Activated naive CD8-positive, alpha-beta T cell treated with anti-CD3 and anti-CD28 coated beads, Interleukin-2, amount 10 ng/mL, durations not matched to agents 7 days and 5 days (primary cell): ENCODE data around the gene IP6K2. TPM values are rescaled to one million over a fixed set of nuclear protein-coding genes. Genes with fewer than 3 reads are reported as not detected.

Source experiments
- ATAC-seq: fragments of 150-1000 bp; cut with Tn5 transposase; one replicate; pipeline ENCODE4 v1.10.0; 2021; ENCODE audit warnings: low read depth, moderate library complexity
- POLR2A ChIA-PET: fragments of 350-600 bp; sonication (Branson Sonifier 250); formaldehyde crosslinking; loops from one replicate; lab custom pipeline; 2021; ENCODE audit warnings: antibody characterized with exemption; lab: Charles Lee
- DNase-seq: peaks from one replicate; pipeline ENCODE4 v3.0.0; 2021
- H3K27ac Mint-ChIP-seq: one replicate; pipeline ENCODE4 v1.8.0; 2022; ENCODE audit warnings: mild to moderate bottlenecking, mixed read lengths
- H3K27me3 Mint-ChIP-seq: one replicate; pipeline ENCODE4 v1.8.0; 2022; ENCODE audit warnings: mild to moderate bottlenecking, moderate library complexity, mixed read lengths
- H3K36me3 Mint-ChIP-seq: one replicate; pipeline ENCODE4 v1.8.0; 2021; ENCODE audit warnings: mild to moderate bottlenecking, mixed read lengths
- H3K4me1 Mint-ChIP-seq: one replicate; pipeline ENCODE4 v1.8.0; 2021; ENCODE audit warnings: mixed read lengths
- H3K4me3 Mint-ChIP-seq: one replicate; pipeline ENCODE4 v1.8.0; 2022; ENCODE audit warnings: mild to moderate bottlenecking, moderate library complexity, mixed read lengths
- H3K9me3 Mint-ChIP-seq: one replicate; pipeline ENCODE4 v1.8.0; 2021; ENCODE audit warnings: mixed read lengths
- total RNA-seq, 2 experiments: library from RNA; stranded (reverse); gene quantifications; one replicate each; pipeline ENCODE4 v1.2.3, GENCODE V29; 2021

Gene IP6K2
- total RNA-seq, 2 experiments from 2014 or later, result 68.4 to 72.0 TPM

DNA sequence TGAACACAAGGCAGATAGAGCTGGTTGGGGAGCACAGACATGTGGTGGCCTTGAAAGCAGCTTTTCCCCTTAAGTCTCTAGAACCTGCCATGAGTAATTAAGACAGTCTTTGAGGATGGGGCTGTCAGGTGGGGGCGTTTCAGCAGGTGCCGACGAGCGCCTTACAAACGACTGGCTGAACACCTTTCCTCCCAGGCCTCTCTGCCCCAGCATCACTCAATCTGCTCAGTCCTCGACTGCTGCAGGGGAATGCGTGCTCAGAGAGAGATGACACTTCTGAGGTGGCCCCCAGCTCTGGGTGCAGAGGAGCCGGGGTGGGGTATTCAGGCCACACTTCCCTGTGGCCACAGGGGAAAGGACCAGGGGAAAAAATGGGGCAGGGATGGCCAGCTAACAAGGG is 23.2 kb downstream of the IP6K2 start:
- no peaks in the 10 kb centered on the region for H3K9me3 Mint-ChIP-seq
- POLR2A ChIA-PET, result no interaction called here
- peaks cover 14% of the 10 kb centered on the region for H3K36me3 Mint-ChIP-seq
- peaks cover 2% of the 10 kb centered on the region for H3K4me1 Mint-ChIP-seq
- no peak overlapping the region for H3K4me3 Mint-ChIP-seq
- H3K27ac Mint-ChIP-seq, result no peak overlapping the region
- no peak for DNase-seq
- no peaks in the 10 kb centered on the region for H3K27me3 Mint-ChIP-seq
- no peak for ATAC-seq

- no peak overlapping the region for H3K27ac Mint-ChIP-seq
- H3K4me3 Mint-ChIP-seq, result no peak overlapping the region
- DNase-seq (no peak), ATAC-seq (no peak)
- peaks cover 2% of the 10 kb centered on the region for H3K4me1 Mint-ChIP-seq
- peaks cover 15% of the 10 kb centered on the region for H3K36me3 Mint-ChIP-seq
- POLR2A ChIA-PET, result interaction anchor here (0.5 kb wide), 1 partner anchor 317 kb away, joined by 3 read pairs; no protein-coding TSS in a partner anchor
- H3K9me3 Mint-ChIP-seq, result no peaks in the 10 kb centered on the region
- H3K27me3 Mint-ChIP-seq, result no peaks in the 10 kb centered on the region
Observed at GRCh38 chr3:48692551-48692950, 24.5 kb downstream of the IP6K2 start.

- Mint-ChIP-seq H3K4me3 (no peak overlapping the region), H3K9me3 (no peaks in the 10 kb centered on the region), H3K27me3 (no peaks in the 10 kb centered on the region), H3K36me3 (peaks cover 16% of the 10 kb centered on the region), H3K4me1 (peaks cover 7% of the 10 kb centered on the region), H3K27ac (no peak overlapping the region)
- DNase-seq (no peak), ATAC-seq (no peak)
- POLR2A ChIA-PET, result no interaction called here
Observed at GRCh38 chr3:48690846-48691458, 26.1 kb downstream of the IP6K2 start.

- ATAC-seq, result no peak
- no peak overlapping the region for H3K4me3 Mint-ChIP-seq
Observed at GRCh38 chr3:48689384-48689783, 27.6 kb downstream of the IP6K2 start.

DNA sequence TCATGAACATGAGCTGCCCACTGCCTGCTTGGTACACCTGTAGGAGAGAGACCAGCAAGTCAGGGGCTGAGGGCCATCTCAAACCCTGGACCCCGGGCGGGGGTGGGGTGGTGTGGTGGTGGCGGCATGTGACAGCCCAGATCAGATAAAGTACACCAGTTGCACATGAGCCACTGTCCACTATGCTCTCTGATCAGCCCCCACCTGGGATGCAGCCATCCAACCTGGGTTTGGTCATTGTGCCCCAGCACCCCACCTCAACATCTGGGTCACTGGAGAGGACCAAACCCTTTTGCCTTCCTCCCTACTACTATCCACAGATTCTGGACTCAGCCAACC is 28.3 kb downstream of the IP6K2 start:
- Mint-ChIP-seq H3K4me3 (no peak overlapping the region), H3K36me3 (peaks cover 11% of the 10 kb centered on the region), H3K9me3 (no peaks in the 10 kb centered on the region), H3K27me3 (no peaks in the 10 kb centered on the region), H3K27ac (no peak overlapping the region), H3K4me1 (peaks cover 17% of the 10 kb centered on the region)
- POLR2A ChIA-PET, result no interaction called here
- DNase-seq, result no peak
- no peak for ATAC-seq

More at GRCh38 chr3:48689384-48689783, 27.6 kb downstream of the IP6K2 start:
- peaks cover 9% of the 10 kb centered on the region for H3K36me3 Mint-ChIP-seq
- peaks cover 13% of the 10 kb centered on the region for H3K4me1 Mint-ChIP-seq
- no peak for DNase-seq
- no peaks in the 10 kb centered on the region for H3K9me3 Mint-ChIP-seq
- H3K27me3 Mint-ChIP-seq, result no peaks in the 10 kb centered on the region
- POLR2A ChIA-PET, result no interaction called here
- no peak overlapping the region for H3K27ac Mint-ChIP-seq

- Mint-ChIP-seq H3K4me3 (no peak overlapping the region), H3K9me3 (no peaks in the 10 kb centered on the region), H3K36me3 (peaks cover 13% of the 10 kb centered on the region), H3K4me1 (peaks cover 22% of the 10 kb centered on the region), H3K27me3 (no peaks in the 10 kb centered on the region), H3K27ac (no peak overlapping the region)
- POLR2A ChIA-PET, result no interaction called here
- DNase-seq, result no peak
- no peak for ATAC-seq
Observed at GRCh38 chr3:48688032-48688736, 28.8 kb downstream of the IP6K2 start.

DNA sequence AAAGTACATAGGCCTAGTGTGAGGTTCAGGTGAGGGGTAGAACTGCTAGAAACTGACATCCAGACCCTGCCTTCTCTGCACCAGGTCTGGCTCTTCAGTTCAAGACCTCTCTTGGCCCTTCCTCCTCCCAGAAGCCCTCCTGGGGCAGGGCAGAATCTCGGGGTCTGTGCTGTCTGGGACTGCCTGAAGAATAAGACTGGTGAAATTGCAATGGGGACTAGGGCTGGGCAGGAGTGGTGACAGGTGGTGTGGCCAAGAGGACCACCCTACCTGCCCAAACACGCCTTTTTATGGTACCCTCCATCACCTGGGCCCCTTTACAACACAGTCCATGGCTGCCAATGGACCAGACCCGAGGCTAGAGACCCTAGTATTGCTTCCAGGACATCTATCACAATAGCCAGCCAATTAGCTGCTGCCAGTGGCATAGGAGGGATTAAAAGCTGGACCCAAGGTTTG is 29.8 kb downstream of the IP6K2 start:
- Mint-ChIP-seq H3K27me3 (no peaks in the 10 kb centered on the region), H3K4me3 (no peak overlapping the region), H3K27ac (no peak overlapping the region), H3K4me1 (peaks cover 21% of the 10 kb centered on the region), H3K36me3 (peaks cover 14% of the 10 kb centered on the region), H3K9me3 (no peaks in the 10 kb centered on the region)
- DNase-seq (no peak), ATAC-seq (no peak)
- POLR2A ChIA-PET, result no interaction called here

GRCh38 chr3:48686538-48687219 is 30.3 kb downstream of the IP6K2 start:
- DNase-seq (no peak), ATAC-seq (no peak)
- no peaks in the 10 kb centered on the region for H3K27me3 Mint-ChIP-seq
- H3K9me3 Mint-ChIP-seq, result no peaks in the 10 kb centered on the region
- POLR2A ChIA-PET, result interaction anchor here (0.9 to 1.2 kb wide), 4 partner anchors 30 to 129 kb away, joined by 3 read pairs; partner anchors contain the start of gene IP6K2
- peak overlapping the region; percentile 94 for H3K27ac Mint-ChIP-seq
- peaks cover 18% of the 10 kb centered on the region for H3K36me3 Mint-ChIP-seq
- peaks cover 21% of the 10 kb centered on the region for H3K4me1 Mint-ChIP-seq
- H3K4me3 Mint-ChIP-seq, result peak overlapping the region; percentile 94

GRCh38 chr3:48685603-48686511 is 31.2 kb downstream of the IP6K2 start, which contains the start of gene NCKIPSD:
TSS of gene NCKIPSD (minus strand) at chr3:48685915. CDS start at chr3:48685807, 108 bp downstream.
- H3K9me3 Mint-ChIP-seq, result no peaks in the 10 kb centered on the region
- H3K36me3 Mint-ChIP-seq, result peaks cover 18% of the 10 kb centered on the region
- H3K4me3 Mint-ChIP-seq, result peak within 1 kb of the TSS; percentile 94
- no peaks in the 10 kb centered on the region for H3K27me3 Mint-ChIP-seq
- DNase-seq (peak; percentile 96), ATAC-seq (peak; percentile 85)
- peaks cover 21% of the 10 kb centered on the region for H3K4me1 Mint-ChIP-seq
- POLR2A ChIA-PET, result interaction anchor here (0.6 to 1.2 kb wide), 7 partner anchors 14 to 128 kb away, joined by 3 to 4 read pairs (median 3); partner anchors contain the start of gene IP6K2
- H3K27ac Mint-ChIP-seq, result peak within 1 kb of the TSS; percentile 94

DNA sequence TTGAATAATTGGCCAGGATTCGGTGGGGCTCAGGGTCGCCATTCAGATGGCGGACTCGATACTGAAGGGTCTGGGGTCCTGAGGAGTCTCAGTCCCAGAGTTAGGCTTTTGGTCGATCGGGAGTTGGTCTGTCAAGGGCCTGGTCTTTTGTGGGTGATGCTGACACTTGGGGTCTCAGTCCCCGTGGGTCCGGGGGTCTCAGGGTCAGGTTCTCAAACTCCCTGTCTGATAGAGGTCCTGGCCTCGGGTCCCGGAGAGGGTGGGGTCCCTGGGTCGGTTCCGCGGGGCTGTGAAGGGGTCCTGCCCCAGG is 31.8 kb downstream of the IP6K2 start:
- ATAC-seq (no peak), DNase-seq (no peak)
- peaks cover 21% of the 10 kb centered on the region for H3K4me1 Mint-ChIP-seq
- peak overlapping the region; percentile 94 for H3K27ac Mint-ChIP-seq
- H3K4me3 Mint-ChIP-seq, result peak overlapping the region; percentile 94
- POLR2A ChIA-PET, result interaction anchor here (0.5 to 1.2 kb wide), 6 partner anchors 14 to 408 kb away, joined by 3 to 6 read pairs (median 3); partner anchors contain the start of genes IP6K2 and QRICH1
- peaks cover 21% of the 10 kb centered on the region for H3K36me3 Mint-ChIP-seq
- no peaks in the 10 kb centered on the region for H3K27me3 Mint-ChIP-seq
- H3K9me3 Mint-ChIP-seq, result no peaks in the 10 kb centered on the region

GRCh38 chr3:48684480-48685143 is 32.4 kb downstream of the IP6K2 start:
- Mint-ChIP-seq H3K4me1 (peaks cover 22% of the 10 kb centered on the region), H3K9me3 (no peaks in the 10 kb centered on the region), H3K27ac (peak overlapping the region; percentile 94), H3K27me3 (no peaks in the 10 kb centered on the region), H3K4me3 (peak overlapping the region; percentile 94), H3K36me3 (peaks cover 23% of the 10 kb centered on the region)
- DNase-seq (no peak), ATAC-seq (no peak)
- POLR2A ChIA-PET, result interaction anchor here (0.5 to 0.7 kb wide), 3 partner anchors 13 to 409 kb away, joined by 3 to 6 read pairs (median 4); partner anchors contain the start of gene QRICH1

GRCh38 chr3:48684054-48684349 is 33.0 kb downstream of the IP6K2 start:
- ATAC-seq, result no peak
- Mint-ChIP-seq H3K4me1 (peaks cover 23% of the 10 kb centered on the region), H3K9me3 (no peaks in the 10 kb centered on the region), H3K36me3 (peaks cover 23% of the 10 kb centered on the region), H3K4me3 (peak overlapping the region; percentile 94), H3K27ac (peak overlapping the region; percentile 67), H3K27me3 (no peaks in the 10 kb centered on the region)
- DNase-seq, result no peak
- POLR2A ChIA-PET, result interaction anchor here (1.0 kb wide), 1 partner anchor 33 kb away, joined by 4 read pairs; the partner anchor contains the start of gene IP6K2
